H1 (cell line): ENCODE measurements around the gene LRRC15.

Experiments
- EP300 ChIP-seq, 2 experiments: IDR thresholded peaks; 1 replicate in 1 of 2; 2 replicates in 1 of 2; pipeline ENCODE4 v1.6.1; 2011 to 2012; ENCODE audit warnings: low read depth in 2 of 2, low read length in 2 of 2, mild to moderate bottlenecking in 2 of 2, borderline replicate concordance in 1 of 2, inconsistent platforms in 1 of 2, moderate library complexity in 1 of 2
- FOSL1 ChIP-seq: IDR thresholded peaks from 2 replicates; pipeline ENCODE4 v1.6.1; 2011; ENCODE audit warnings: mild to moderate bottlenecking, low read depth, low read length, moderate library complexity; ENCODE audit not compliant: insufficient read depth

DNA sequence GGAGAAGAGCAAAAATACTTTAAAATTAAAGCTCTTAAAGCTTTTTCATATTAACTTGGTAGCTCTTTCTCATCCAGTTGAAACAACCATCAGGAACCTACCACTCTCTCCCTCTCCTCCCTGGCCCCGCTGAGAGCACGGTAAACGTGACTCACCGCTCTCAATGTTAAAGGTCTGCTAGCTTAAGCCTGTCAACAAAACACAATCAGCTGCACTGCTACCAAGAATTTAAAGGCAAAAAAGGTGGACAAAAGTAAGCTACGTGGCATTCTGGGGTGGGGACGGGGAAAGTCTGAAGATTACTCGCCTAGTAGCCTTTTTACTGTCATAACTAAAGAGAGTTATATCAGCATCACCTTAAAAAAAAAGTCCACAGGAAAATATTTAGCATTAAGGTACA lies 37.9 kb upstream of the LRRC15 start:
- TF ChIP-seq FOSL1 = no peak
- TF ChIP-seq EP300 (IDR thresholded peaks at IDR 0.05; ENCODE audit: borderline replicate concordance in 1 of 2, low read depth in 2 of 2, low read length in 2 of 2) = no peak
